HG03039 (cell line): Measurements from ENCODE around the gene TACC2.
"Not testable (repeated sequence)": the region's sequence is repeated elsewhere in the genome, so short reads cannot be mapped to it uniquely, and the experiment has no call there.

ENCODE experiments used
- ATAC-seq: cut with Tn5 transposase; IDR thresholded peaks from one replicate; pipeline ENCODE4 v1.9.1; 2021; ENCODE audit warnings: mild to moderate bottlenecking, moderate library complexity; ENCODE audit not compliant: unreplicated experiment

The TACC2 gene

DNA sequence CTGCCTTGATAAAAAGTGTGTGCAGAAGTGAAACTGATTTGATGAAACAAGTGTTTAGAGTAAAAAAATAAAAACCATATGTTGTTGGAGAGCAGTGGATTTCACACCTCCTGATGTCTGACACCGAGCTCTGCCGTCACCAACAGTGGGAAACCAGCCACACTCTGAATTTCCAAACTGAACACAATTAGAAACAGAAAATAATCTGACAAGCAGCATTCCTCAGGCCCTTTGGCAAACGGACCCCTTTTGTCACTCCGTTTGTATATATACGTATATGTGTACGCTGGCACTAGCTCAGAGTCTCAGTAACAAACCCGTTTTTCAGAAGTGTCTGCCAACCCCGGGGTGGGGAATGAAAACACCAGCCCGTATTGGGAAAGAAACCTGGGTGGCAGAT lies 32.4 kb downstream of the TACC2 start:
- ATAC-seq = no peak

DNA sequence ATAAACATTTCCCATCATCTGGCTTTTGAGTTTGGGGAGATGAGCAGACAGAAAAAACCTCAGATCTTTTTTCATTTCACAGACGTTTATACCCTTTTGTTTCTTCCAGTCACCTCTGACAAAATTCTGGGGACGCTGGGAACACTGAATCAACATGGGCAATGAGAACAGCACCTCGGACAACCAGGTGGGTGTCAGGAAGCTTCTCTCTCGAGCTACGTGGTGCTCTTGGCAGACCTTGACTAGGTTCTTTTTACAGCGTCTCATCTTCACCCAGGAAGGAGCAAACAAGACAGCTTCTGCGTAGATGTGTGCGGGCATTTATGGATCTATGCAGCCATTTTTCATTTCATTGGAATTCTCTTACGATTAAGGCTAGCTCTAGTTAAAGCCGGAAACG lies 32.9 kb downstream of the TACC2 start:
- ATAC-seq = no peak

DNA sequence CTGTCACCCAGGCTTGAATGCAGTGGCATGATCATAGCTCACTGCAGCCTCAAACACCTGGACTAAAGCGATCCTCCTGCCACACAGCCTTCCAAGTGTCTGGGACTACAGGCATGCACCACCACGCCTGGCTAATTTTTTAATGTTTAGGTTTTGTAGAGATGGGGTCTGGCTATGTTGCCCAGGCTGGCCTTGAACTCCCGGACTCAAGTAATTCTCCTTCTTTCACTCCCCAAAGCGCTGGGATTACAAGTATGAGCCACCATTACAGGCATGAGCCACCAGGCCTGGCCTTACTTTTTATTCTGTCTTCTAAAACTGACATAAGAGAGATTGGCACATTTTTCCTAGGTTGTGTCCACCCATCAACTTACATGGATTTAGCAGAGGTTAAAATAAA lies 33.3 kb downstream of the TACC2 start:
- no peak for ATAC-seq

DNA sequence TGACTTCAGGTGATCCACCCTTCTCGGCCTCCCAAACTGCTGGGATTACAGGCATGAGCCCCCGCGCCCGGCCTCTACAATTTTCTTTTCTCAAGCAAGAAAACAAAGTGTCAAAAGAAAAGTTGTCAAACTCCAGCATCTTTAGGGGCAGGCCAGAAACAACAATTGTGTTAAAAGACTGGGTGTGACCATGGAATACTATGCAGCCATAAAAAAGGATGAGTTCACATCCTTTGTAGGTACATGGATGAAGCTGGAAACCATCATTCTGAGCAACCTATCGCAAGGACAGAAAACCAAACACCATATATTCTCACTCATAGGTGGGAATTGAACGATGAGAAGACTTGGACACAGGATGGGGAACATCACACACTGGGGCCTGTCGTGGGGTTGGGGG lies 34.3 kb downstream of the TACC2 start:
- not testable (repeated sequence) for ATAC-seq

DNA sequence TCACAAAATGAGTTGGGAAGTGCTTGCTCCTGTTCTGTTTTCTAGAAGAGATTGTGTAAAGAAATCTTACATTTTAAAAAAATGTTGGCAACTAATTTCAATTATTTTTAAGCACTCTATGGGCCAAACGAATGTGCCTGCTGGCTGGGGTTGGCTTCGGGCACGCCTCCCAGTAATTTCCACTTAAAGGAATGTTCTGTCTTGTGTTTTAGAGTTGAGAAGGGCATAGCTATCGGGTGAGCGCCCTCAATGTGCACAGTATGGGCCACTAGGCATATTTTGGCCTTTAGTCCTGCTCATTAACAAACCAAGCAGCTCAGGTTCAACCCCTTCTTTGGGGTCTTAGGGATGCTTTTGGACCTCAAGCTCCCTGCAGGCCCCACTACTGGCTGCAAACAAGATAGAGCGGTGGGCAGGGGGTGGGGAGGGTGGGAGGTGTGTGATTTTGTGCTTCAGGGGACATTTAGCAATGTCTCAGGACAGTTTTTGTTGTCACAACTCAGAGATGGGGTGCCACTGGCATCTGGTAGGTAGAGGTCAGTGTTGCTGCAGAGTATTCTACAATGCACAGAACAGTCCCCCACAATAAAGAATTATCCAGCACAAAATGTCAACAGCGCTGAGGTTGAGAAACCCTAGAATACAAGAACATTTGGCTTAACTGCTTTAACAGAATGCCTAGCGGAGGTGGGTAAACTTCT lies 40.7 kb downstream of the TACC2 start:
- no peak for ATAC-seq

DNA sequence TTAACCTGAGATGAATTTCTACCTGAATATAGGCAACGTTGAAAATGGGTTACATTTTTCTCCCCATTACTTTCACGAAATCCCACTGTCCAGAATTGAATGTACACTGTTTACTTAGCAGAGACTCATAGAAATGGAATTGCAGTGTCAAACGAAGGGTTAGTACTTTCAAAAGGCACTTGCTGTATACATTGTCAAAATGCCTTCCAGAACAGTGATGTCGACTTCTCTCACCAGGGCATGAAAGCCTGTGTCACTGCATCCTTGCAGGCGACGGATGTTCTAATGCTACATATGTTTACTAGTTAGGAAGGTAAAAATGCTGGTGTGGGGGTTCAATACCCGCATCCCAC lies 41.2 kb downstream of the TACC2 start:
- no peak for ATAC-seq

DNA sequence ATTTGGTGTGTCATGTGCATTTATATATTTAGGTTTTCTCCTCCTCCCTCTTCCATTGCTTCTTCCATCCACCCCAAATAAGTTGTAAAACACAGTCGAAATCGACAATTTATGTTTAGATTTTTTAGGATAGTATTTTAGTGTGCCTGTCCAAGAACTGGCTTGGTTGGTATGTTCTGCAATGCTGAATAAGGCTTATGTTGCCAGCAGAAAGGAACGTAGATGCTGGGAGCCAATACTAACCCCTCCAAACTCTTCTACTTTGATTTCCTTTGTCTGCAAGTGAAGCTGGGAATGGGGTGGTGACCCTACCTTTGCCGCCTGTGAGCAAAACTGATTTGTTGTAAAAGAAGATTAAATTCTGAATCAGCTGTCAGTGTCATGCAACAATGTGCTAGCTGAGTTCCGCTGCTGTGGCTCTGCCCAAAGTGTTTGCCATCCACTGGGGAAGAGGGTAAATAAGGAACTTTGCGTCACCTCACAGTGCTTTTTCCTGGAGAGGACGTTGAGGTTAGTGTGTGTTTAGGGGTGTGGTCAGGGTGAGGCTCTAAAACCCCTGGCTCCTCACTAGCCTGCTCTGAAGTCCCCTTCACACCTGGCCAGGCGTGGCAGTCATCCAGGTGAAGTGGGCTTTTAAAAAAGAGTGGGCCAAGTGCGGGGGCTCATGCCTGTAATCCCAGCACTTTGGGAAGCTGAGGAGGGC lies 44.4 kb downstream of the TACC2 start:
- ATAC-seq = no peak

DNA sequence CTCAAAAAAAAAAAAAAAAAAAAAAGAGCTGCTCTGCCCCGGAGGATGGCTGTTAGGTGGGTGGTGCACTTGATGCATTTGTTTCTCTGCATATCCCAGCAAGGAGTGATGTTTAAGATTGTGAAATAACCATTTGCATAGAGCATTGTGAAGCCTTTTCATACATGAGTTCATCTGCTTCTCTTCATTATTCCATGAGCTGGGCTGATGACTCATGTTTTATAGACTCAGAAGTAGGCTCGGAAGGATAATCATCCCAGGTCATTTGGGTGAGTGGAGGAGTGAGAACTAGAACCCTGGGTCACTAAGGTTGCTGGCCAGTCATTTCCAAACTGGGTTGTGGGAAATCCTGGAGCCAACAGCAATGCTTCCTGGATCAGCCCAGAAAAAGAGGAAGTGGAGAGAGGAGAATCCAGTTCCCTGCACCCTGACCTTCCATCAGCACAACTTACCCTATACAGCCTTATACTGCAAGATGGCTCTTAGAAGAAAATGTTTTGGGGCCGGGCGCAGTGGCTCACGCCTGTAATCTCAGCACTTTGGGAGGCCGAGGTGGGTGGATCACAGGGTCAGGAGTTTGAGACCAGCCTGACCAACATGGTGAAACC lies 45.3 kb downstream of the TACC2 start:
- ATAC-seq = no peak

DNA sequence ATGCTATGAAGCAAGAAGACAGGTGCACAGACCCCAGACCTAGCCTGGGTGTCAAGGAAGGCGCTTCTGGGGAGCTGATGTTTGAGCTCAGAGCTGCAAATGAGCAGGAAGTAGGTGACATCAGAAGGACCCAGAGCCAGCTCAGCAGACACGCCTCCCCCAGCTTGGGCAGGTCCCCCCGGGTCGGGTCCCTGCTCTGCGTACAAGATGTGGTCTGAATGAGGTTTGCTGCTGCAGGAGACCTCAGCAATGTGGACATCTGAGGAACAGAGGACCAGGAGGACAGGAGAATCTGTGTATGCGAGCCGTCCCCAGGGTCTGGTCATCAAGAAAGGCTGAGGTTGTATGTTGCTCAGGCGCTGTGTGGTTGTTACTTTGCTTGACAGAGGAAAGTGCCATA lies 51.8 kb downstream of the TACC2 start:
- ATAC-seq = no peak

DNA sequence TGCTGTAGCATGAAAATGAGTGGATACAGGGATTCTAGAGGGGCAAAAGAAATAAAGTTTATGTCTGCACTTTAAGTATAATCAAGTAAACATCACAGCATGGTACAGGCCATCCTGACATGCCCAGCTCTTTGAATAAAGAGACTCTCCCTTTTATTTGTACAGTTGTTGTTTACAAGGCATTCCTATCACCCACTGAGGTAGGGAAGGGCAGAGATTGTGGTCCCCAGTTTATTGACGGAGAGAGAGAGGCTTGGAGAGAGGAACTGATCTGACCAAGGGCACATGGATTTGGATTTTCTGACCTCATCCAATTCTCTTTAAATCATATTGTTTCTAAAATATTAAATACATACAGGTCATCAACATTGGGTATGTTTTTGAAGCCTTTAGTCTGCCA lies 53.9 kb downstream of the TACC2 start:
- ATAC-seq = no peak

DNA sequence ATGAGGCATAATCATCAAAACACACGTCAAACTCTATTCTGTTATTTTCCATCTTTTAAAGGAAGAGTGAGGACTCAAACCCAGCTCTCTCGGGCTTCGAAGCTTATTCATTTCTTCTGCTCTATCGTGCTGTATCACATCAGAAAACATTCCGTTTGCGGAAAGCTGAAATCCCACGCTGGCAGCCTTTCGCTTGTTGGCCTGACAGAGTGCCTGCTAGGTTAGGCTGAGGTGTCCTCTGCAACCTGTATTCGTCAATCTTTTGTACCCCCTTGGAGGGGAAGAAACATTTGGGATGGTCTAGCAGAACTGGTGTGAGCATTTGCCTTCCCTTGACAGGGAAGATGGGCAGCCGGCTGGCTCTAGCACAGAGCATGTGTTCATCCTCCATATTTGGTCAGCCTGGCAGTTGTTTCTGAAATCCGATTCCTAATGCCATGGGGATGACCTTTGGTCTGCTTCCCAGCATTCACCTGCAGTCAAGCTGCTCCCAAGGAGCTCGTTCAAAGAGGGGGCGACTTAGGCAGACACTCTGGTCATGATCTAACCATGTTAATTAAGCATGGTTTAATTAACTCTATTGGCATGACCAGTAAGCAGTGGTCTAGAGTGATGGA lies 55.2 kb downstream of the TACC2 start:
- no peak for ATAC-seq

DNA sequence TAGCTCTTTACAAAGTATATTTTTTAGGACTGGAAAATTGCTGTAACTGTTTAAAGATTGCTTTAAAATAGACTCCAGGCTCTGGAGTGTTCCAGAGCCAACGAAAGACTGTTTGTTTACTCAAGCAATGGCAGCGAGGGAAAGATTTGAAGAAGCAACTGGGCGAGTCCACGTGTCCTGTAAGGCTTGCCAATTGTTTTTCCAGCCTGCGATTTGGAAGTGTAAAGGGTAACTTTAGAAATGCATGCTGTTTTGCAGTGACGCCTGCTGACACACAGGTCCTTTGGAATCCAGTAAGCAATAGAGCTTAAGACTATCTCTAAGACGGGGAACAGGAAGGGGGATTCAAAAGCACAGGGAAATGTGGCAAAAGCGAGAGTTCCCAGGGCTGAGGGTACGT lies 55.8 kb downstream of the TACC2 start:
- ATAC-seq = no peak

DNA sequence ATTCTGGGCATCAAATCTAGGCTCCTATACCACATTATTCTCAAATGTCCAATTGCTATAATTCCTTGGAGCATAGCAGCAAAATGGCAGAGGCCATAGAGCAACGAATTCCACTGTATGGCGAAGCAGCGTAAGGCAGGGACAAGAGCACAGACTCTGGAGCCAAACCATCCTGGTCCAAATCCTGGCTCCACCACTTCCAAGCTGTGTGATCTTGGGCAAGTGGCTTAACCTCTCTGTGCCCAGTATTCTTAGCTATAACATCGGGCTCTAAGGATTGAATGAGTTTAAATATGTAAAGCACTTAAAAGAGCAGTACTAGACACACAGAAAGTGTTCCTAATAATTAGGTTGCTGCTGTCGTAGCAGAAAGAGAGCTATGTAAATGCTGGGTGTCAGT lies 56.2 kb downstream of the TACC2 start:
- no peak for ATAC-seq

DNA sequence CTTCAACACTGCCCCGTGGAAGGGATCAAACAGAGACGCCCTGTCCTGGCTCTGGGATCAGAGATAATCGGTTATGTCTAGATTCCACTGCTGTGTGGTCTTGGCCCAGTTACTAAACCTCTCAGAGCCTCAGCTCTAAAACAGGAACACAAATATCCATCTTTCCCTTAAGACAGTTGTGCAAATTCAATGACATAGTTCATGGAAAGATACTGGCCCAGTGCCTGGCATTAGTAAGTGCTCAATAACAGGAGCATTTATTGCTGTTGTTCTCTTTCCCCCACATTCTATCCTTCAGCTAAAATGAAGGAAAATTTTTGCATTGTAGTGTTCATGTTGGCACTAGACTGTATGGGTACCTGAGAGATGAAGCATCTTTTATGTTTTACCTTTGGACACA lies 58.6 kb downstream of the TACC2 start:
- ATAC-seq = no peak

DNA sequence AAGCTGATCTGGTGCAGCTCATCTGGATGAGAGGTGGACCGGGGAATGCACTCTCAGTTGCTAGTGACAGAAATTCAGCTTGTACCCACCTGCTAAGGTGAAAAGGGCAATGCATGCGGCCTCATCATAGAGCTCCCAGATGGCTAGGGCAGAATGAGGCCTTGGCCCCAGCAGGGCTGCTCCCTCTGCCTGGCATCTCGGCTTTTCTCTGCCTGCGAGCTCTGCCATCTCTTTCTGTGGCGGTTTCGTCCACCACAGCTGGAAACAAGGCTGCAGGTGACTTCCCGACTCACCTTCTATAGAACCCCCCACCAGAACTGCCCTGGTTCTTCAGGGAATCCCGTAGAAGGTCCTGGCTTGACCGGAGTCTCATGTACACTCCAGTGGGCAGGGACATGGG lies 60.1 kb downstream of the TACC2 start:
- no peak for ATAC-seq

DNA sequence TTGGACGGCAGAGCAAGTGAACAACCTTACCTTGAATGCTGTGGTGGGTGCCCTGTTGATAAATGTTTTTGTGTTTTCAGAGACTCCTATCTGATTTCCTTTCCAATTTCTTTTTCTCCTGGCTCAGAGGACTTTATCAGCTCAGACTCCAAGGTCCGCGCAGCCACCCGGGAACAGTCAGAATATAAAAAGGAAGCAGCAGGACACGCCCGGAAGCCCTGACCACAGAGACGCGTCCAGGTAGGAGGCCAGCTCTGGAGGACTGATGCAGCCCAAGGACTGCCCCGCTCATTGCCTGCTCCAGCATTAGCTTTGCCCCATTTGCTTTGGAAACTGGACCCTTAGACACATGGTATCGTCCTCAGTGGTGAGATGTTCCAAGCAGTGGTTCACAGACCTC lies 61.3 kb downstream of the TACC2 start:
- ATAC-seq = no peak

DNA sequence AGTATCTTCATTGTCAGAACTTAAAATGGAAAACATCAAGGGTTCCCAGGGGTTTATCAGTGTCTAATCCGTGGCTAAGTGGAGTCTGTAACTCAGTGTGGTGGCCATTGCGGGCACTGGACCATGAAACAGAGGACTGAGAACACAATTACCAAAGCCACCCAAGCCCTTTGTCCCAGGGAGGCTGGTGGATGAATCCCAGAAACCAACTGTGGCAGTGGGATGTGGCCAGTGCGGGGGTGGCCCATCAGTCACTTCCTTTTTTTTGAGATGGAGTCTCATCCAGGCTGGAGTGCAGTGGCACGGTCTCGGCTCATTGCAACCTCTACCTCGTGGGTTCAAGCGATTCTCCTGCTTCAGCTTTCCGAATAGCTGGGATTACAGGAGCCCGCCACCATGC lies 61.8 kb downstream of the TACC2 start:
- ATAC-seq = no peak

DNA sequence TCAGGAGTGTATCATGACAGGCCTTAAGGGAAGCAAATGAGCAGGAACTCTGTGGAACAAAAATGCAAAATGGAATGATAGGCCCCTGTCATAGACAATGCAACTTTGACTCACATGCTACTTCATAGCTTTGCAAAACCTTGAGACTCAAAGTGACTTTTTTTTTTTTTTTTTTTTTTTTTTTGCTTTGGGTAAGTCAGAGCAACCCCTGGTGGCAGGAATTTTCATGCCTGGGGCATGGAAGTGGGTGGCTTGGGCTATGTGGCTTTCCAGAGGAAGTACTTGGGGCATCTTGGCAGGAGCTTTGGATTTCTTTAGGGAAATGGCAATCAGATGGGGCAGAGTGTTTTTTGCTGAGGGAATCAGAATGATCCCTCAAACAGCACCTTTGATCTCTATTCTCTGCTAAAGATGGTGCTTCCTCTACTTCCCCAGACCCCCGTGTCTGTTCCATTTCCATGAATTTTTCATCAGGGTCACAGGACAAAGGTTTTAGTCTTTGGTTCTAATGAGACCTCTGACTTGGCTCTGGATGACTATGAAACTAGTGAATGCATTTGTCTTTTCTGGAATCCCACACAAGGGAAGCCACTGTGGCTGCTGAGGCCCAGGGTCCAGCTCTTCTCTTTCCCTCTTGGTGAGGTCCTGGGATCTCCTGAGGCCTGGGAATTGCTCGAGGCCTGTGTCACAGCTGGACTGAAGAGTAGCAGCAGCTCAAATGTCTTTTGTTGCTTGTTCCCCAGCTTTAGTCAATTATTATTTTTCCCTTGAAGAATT lies 62.8 kb downstream of the TACC2 start:
- no peak for ATAC-seq

DNA sequence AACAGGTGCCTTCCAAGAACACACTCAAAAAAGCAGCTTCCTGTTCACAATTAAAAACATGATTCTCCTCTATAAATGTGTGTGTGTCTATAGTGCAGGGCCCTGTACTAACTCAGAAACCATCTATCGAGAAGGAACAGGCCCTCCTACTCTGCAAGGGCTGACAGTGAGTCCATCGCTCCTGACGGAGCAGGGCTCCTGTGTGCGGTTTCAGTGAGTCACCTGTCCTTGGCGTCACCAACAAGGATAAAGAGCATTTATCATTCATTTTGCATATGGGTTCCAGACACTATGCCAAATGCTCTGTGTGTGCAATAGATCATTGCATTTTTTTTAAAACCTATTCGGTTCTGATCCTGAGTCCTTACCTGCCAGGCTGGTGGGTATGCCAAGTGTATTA lies 63.7 kb downstream of the TACC2 start:
- ATAC-seq = no peak

DNA sequence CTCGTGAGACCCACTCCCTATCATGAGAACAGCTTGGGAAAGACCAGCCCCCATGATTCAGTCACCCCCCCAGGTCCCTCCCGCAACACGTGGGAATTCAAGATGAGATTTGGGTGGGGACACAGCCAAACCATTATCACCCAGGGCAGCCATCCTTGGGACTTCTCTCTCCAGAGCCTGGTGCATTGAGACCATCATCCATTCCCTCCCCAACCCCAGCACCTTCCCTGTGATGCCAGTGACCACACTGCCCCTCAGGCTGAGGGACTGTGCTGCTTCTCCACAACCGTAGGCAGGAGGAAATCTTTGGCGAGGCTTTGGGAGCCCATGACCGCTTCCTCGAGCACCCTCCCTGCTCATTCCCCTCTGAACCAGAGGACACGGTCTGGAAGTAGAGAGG lies 64.4 kb downstream of the TACC2 start:
- ATAC-seq = no peak
